ENCODE data around the gene ASCC2.

The ASCC2 gene

GRCh38 chr22:29784451-29785361 is 53.4 kb downstream of the ASCC2 start:
- Histone ChIP-seq H3K36me3 (ENCODE audit: control insufficient read depth in 5 of 5, insufficient read depth in 5 of 5, low read length in 5 of 5) (peaks cover 0 to 30% (median 26%) of the 10 kb centered on the region in 5 donors), H3K9ac (ENCODE audit: low read length in 5 of 5) (peak overlapping the region in 4 of 5 donors; percentile 2 to 66 (median 56)), H3K27ac (ENCODE audit: low read depth, low read length) (peak overlapping the region; percentile 94), H3K27me3 (ENCODE audit: control insufficient read depth in 5 of 5, insufficient read depth in 4 of 5, low read length in 5 of 5) (no peaks in the 10 kb centered on the region), H3K9me3 (ENCODE audit: control insufficient read depth in 5 of 5, low read length in 5 of 5) (no peaks in the 10 kb centered on the region), H3K4me1 (ENCODE audit: control insufficient read depth in 5 of 5, insufficient read depth in 5 of 5, low read length in 5 of 5) (peaks cover 10 to 39% (median 30%) of the 10 kb centered on the region in 5 donors), H3K4me3 (ENCODE audit: low read depth in 1 of 5, low read length in 5 of 5) (peak overlapping the region in 1 of 5 donors; percentile 11)

DNA sequence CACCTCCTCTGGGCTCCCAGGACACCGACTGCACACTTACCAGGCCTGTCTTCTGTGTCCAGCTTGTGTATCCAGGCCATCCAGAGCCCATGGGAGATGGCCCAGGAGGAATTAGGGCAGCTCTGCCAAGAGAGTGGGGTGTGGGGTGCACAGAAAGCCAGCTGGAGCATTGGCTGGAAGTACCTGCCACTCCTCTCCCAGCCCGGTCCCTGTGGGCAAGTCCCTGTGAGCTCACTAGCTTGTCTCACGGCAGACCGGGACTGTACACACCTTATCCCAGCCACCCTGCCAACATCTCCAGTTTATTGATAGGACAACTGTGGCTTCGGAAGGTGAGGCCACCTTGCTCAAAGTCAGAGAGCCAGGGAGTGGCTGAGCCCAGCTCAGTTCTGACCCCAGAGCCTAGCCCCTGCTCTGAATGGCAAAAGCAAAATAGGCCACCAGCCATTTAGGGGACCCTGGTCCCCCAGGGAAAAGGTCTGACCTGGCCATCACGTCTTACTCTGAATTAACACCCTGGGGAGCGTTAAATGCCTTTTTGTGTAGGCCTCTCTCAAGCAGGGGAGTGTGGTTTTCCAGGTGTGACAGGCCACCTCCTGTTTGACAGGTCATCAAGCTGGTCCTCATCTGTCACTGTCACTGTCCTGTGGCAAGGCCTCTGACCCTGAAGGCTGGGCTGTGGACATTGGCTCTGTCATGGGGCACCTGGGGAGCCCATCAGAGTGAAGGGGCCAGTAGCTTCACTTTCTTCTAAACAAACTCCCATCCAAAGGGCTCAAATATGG is 55.8 kb downstream of the ASCC2 start:
- H3K4me3 ChIP-seq (ENCODE audit: low read depth in 1 of 5, low read length in 5 of 5), result no peak overlapping the region
- H3K4me1 ChIP-seq (ENCODE audit: control insufficient read depth in 5 of 5, insufficient read depth in 5 of 5, low read length in 5 of 5), result peaks cover 10 to 45% (median 32%) of the 10 kb centered on the region in 5 donors
- H3K36me3 ChIP-seq (ENCODE audit: control insufficient read depth in 5 of 5, insufficient read depth in 5 of 5, low read length in 5 of 5), result peaks cover 0 to 5% (median 3%) of the 10 kb centered on the region in 5 donors
- peak overlapping the region; percentile 18 for H3K27ac ChIP-seq (ENCODE audit: low read depth, low read length)
- H3K27me3 ChIP-seq (ENCODE audit: control insufficient read depth in 5 of 5, insufficient read depth in 4 of 5, low read length in 5 of 5), result no peaks in the 10 kb centered on the region
- no peaks in the 10 kb centered on the region for H3K9me3 ChIP-seq (ENCODE audit: control insufficient read depth in 5 of 5, low read length in 5 of 5)
- peak overlapping the region in 2 of 5 donors; percentile 27 to 65 for H3K9ac ChIP-seq (ENCODE audit: low read length in 5 of 5)

DNA sequence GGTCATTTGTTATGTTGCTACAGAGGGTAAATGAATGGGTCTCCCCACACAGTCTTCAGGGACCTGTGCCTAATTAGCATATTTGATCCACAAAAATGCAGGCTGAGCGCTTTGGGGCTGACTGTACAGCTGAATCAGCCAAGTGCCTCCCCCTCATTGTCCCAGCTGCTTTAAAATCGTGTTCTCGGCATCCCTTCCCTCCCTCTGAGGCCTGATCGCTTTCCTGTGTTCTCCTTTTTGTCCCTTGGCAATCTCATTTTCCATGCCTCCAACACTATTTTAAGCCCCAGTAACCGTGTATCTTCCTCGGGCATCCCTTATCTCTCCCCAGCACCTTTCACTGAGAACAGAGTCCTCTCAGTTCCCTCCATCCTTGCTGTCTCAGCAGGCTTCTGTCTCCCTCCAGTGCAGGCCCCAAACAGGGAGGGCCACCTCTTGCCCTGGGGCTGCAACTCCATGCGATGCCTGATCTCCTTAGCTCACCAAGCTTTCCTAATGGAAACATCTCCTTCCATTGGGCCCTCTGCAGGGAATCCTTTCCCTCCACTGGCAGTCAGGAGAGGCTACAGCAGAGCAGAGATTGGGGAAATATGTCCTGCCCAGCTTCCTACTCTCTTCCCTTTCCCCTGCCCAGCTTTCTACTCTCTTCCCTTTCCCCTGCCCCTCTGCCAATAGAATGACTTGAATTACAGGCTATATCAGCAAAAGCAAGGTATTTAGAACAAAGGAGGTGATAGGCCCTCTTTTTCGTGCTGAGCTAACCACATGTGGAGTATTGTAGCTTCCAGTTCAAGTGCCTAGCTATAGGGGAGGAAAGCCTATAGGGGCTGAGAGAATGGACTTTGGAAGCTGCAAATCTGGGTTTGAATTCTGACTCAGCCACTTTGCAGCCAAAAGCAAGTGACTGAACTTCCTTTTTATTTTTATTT is 57.1 kb downstream of the ASCC2 start:
- Histone ChIP-seq H3K9me3 (ENCODE audit: control insufficient read depth in 5 of 5, low read length in 5 of 5) (no peaks in the 10 kb centered on the region), H3K27ac (ENCODE audit: low read depth, low read length) (peak overlapping the region; percentile 60), H3K27me3 (ENCODE audit: control insufficient read depth in 5 of 5, insufficient read depth in 4 of 5, low read length in 5 of 5) (no peaks in the 10 kb centered on the region), H3K4me3 (ENCODE audit: low read depth in 1 of 5, low read length in 5 of 5) (peak overlapping the region in 1 of 5 donors; percentile 40), H3K9ac (ENCODE audit: low read length in 5 of 5) (no peak overlapping the region), H3K4me1 (ENCODE audit: control insufficient read depth in 5 of 5, insufficient read depth in 5 of 5, low read length in 5 of 5) (peaks cover 10 to 45% (median 32%) of the 10 kb centered on the region in 5 donors), H3K36me3 (ENCODE audit: control insufficient read depth in 5 of 5, insufficient read depth in 5 of 5, low read length in 5 of 5) (no peaks in the 10 kb centered on the region)

DNA sequence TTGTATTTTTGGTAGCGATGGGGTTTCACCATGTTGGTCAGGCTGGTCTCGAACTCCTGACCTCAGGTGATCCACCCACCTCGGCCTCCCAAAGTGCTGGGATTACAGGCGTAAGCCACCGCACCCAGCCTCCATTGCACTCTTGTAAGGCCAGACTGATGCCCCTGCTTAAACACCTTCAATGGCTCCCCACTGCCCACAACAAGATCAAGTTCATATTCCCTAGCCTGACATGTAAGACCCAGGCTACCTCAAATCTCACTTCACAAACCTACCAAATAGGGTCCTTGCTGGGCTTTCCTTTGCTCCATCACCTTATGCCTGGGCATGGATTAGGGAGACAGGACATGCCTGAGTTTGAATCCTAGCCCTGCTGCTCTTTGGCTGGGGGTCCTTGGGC is 57.9 kb downstream of the ASCC2 start:
- Histone ChIP-seq H3K4me3 (ENCODE audit: low read depth in 1 of 5, low read length in 5 of 5) (no peak overlapping the region), H3K9me3 (ENCODE audit: control insufficient read depth in 5 of 5, low read length in 5 of 5) (no peaks in the 10 kb centered on the region), H3K9ac (ENCODE audit: low read length in 5 of 5) (no peak overlapping the region), H3K4me1 (ENCODE audit: control insufficient read depth in 5 of 5, insufficient read depth in 5 of 5, low read length in 5 of 5) (peaks cover 10 to 45% (median 32%) of the 10 kb centered on the region in 5 donors), H3K27me3 (ENCODE audit: control insufficient read depth in 5 of 5, insufficient read depth in 4 of 5, low read length in 5 of 5) (no peaks in the 10 kb centered on the region), H3K27ac (ENCODE audit: low read depth, low read length) (no peak overlapping the region), H3K36me3 (ENCODE audit: control insufficient read depth in 5 of 5, insufficient read depth in 5 of 5, low read length in 5 of 5) (no peaks in the 10 kb centered on the region)

GRCh38 chr22:29773233-29773632 is 64.8 kb downstream of the ASCC2 start:
- Histone ChIP-seq H3K4me3 (ENCODE audit: low read depth in 1 of 5, low read length in 5 of 5) (no peak overlapping the region), H3K27me3 (ENCODE audit: control insufficient read depth in 5 of 5, insufficient read depth in 4 of 5, low read length in 5 of 5) (no peaks in the 10 kb centered on the region), H3K27ac (ENCODE audit: low read depth, low read length) (no peak overlapping the region), H3K9me3 (ENCODE audit: control insufficient read depth in 5 of 5, low read length in 5 of 5) (no peaks in the 10 kb centered on the region), H3K36me3 (ENCODE audit: control insufficient read depth in 5 of 5, insufficient read depth in 5 of 5, low read length in 5 of 5) (peaks cover 3 to 21% (median 16%) of the 10 kb centered on the region in 5 donors), H3K9ac (ENCODE audit: low read length in 5 of 5) (no peak overlapping the region), H3K4me1 (ENCODE audit: control insufficient read depth in 5 of 5, insufficient read depth in 5 of 5, low read length in 5 of 5) (peaks cover under 1 to 14% (median 6%) of the 10 kb centered on the region in 5 donors)

DNA sequence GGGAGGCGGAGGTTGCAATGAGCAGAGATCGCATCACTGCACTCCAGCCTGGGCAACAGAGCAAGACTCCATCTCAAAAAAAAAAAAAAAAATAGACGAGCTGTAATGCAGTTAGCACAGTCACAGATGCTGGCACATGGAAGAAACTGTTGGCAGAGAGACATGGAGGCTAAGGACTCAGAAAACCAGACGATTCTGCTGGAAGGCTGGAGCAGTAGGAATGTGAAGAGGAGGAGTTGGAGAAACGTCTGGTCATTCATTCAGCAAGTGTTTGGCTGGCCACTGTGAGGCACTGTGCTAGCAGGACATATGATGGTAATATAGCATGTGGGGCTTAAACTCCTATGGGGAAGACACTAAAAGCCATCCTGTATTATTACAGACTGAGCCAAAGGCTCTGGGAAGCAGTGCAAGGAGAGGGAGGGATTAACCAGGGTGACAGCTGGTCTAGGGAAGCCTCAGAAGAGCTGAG is 65.9 kb downstream of the ASCC2 start:
- no peak overlapping the region for H3K9ac ChIP-seq (ENCODE audit: low read length in 5 of 5)
- peaks cover 4 to 22% (median 15%) of the 10 kb centered on the region in 5 donors for H3K4me1 ChIP-seq (ENCODE audit: control insufficient read depth in 5 of 5, insufficient read depth in 5 of 5, low read length in 5 of 5)
- peaks cover 3 to 21% (median 16%) of the 10 kb centered on the region in 5 donors for H3K36me3 ChIP-seq (ENCODE audit: control insufficient read depth in 5 of 5, insufficient read depth in 5 of 5, low read length in 5 of 5)
- H3K4me3 ChIP-seq (ENCODE audit: low read depth in 1 of 5, low read length in 5 of 5), result no peak overlapping the region
- H3K27me3 ChIP-seq (ENCODE audit: control insufficient read depth in 5 of 5, insufficient read depth in 4 of 5, low read length in 5 of 5), result no peaks in the 10 kb centered on the region
- no peaks in the 10 kb centered on the region for H3K9me3 ChIP-seq (ENCODE audit: control insufficient read depth in 5 of 5, low read length in 5 of 5)
- no peak overlapping the region for H3K27ac ChIP-seq (ENCODE audit: low read depth, low read length)

DNA sequence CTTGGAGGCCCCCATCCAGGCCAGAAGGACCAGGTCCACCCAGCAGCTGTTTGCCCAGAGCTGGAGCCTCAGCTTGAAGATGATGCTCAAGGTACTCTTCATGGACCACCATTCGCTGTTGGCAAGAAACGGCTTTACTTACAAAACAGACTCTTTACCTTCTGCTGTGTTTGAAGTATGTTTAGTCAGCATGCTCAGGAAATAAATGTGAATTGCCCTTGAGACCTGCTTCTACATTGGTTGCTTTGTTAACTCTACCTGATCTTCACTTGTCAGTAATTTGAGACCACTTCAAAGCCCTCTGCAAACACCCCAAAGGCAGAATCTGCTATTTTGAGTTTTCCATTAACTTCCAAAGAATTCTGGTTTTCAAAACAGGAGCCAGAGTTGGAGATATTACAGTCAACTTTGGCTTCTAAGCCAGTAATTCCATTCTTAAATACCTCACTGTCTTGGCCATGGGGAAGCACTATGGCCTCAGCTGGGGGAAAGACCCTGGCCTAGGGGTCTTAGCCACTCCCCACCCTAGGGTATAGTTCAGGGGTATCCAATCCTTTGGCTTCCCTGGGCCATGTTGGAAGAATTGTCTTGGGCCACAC is 68.3 kb downstream of the ASCC2 start:
- Histone ChIP-seq H3K27me3 (ENCODE audit: control insufficient read depth in 5 of 5, insufficient read depth in 4 of 5, low read length in 5 of 5) (no peaks in the 10 kb centered on the region), H3K36me3 (ENCODE audit: control insufficient read depth in 5 of 5, insufficient read depth in 5 of 5, low read length in 5 of 5) (peaks cover 3 to 21% (median 16%) of the 10 kb centered on the region in 5 donors), H3K27ac (ENCODE audit: low read depth, low read length) (no peak overlapping the region), H3K9me3 (ENCODE audit: control insufficient read depth in 5 of 5, low read length in 5 of 5) (no peaks in the 10 kb centered on the region), H3K4me3 (ENCODE audit: low read depth in 1 of 5, low read length in 5 of 5) (no peak overlapping the region), H3K9ac (ENCODE audit: low read length in 5 of 5) (no peak overlapping the region), H3K4me1 (ENCODE audit: control insufficient read depth in 5 of 5, insufficient read depth in 5 of 5, low read length in 5 of 5) (peaks cover 6 to 33% (median 24%) of the 10 kb centered on the region in 5 donors)

DNA sequence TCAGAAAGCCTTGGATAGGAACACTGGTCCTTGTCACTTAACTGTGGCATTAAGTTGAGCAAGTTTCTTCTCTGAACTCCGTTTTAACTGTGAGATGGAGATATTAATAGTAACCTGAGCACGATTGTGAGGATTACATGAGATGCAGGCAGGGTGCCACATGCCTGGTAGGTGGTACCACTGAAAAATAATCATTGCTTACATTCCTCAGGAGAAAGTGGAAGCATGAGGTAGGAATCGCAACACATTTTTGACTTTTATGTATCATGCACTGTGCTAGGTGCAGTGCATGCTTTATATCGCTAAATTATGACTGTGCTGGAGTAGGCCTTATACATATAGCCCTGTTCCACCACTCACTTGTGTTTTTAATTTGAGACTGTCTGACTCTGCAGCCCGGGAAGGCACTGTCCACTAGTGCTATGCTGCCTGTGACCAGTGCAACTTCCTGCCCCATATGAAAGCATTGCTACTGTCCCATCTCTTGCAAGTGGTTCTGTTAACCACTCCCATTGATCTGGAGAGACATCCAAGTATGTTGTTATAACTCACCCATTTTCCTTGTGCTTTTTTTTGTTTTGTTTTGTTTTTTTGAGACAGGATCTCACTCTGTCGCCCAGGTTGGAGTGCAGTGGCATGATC is 69.9 kb downstream of the ASCC2 start:
- Histone ChIP-seq H3K36me3 (ENCODE audit: control insufficient read depth in 5 of 5, insufficient read depth in 5 of 5, low read length in 5 of 5) (peaks cover 3 to 21% (median 16%) of the 10 kb centered on the region in 5 donors), H3K27me3 (ENCODE audit: control insufficient read depth in 5 of 5, insufficient read depth in 4 of 5, low read length in 5 of 5) (no peaks in the 10 kb centered on the region), H3K4me1 (ENCODE audit: control insufficient read depth in 5 of 5, insufficient read depth in 5 of 5, low read length in 5 of 5) (peaks cover 6 to 33% (median 24%) of the 10 kb centered on the region in 5 donors), H3K9ac (ENCODE audit: low read length in 5 of 5) (peak overlapping the region; percentile 91 to 99 (median 97)), H3K9me3 (ENCODE audit: control insufficient read depth in 5 of 5, low read length in 5 of 5) (no peaks in the 10 kb centered on the region), H3K4me3 (ENCODE audit: low read depth in 1 of 5, low read length in 5 of 5) (peak overlapping the region; percentile 96 to 100 (median 99)), H3K27ac (ENCODE audit: low read depth, low read length) (no peak overlapping the region)

Measured in subcutaneous abdominal adipose tissue (tissue), 5 donors.